Measurements from ENCODE around the gene RNF157.

DNA sequence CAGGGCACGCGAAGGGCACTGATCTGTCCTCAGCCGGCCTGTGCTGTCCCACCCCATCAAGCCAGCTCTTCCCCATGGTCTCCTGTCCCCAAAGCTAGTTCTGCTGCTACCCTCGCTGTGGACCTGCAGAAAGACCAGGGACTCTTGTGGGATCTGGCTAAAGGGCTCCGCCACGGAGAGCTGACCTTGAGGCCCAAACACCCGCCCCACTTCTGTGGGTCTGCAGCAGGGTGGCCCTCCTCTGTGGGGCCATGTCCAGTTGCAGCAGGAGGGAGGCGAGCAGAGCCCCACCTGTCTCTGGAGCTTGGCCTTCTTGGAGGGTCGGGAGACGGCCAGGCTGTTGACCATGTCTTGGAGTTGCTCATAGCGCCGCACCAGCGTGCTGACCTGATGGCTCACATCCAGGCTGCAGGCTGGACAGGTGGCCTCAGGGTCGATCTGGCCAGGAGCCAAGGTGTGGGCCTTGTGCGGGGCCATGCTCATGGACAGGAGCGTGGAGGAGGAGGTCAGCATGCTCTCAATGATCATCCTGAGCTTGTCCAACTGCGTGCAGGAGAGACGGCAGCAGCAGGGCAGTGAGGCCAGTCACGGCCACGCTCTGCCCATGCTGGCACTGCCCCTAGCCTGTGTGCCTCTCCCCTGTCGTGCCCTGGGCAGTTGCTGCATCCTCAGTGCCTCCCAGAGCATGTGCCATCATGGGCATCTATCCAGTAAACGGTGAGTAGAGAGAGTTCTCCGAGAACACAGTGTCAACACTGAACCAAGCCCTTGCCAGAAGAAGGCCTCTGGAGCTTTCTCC lies 41.5 kb upstream of the RNF157 start:
- TF ChIP-seq, protein P1, sequence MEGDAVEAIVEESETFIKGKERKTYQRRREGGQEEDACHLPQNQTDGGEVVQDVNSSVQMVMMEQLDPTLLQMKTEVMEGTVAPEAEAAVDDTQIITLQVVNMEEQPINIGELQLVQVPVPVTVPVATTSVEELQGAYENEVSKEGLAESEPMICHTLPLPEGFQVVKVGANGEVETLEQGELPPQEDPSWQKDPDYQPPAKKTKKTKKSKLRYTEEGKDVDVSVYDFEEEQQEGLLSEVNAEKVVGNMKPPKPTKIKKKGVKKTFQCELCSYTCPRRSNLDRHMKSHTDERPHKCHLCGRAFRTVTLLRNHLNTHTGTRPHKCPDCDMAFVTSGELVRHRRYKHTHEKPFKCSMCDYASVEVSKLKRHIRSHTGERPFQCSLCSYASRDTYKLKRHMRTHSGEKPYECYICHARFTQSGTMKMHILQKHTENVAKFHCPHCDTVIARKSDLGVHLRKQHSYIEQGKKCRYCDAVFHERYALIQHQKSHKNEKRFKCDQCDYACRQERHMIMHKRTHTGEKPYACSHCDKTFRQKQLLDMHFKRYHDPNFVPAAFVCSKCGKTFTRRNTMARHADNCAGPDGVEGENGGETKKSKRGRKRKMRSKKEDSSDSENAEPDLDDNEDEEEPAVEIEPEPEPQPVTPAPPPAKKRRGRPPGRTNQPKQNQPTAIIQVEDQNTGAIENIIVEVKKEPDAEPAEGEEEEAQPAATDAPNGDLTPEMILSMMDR (IDR thresholded peaks at IDR 0.05) = no peak
- TF ChIP-seq EP300 (IDR thresholded peaks at IDR 0.05) (no peak), POLR2AphosphoS5 (IDR thresholded peaks at IDR 0.05) (no peak)
